Neural progenitor cell (in vitro differentiated cells): Measurements from ENCODE around the gene SRBD1.

Experiments
- EZH2 ChIP-seq: fragments of 200-600 bp; sonication (generic); IDR thresholded peaks from 2 replicates; pipeline ENCODE4 v1.6.1; 2017; ENCODE audit warnings: antibody characterized with exemption, mild to moderate bottlenecking, moderate library complexity
- TF ChIP-seq, protein P1 (sequence below): fragments of 200-600 bp; sonication (generic); IDR thresholded peaks from 2 replicates; pipeline ENCODE4 v1.5.1; 2017; ENCODE audit warnings: antibody characterized with exemption, mild to moderate bottlenecking

DNA sequence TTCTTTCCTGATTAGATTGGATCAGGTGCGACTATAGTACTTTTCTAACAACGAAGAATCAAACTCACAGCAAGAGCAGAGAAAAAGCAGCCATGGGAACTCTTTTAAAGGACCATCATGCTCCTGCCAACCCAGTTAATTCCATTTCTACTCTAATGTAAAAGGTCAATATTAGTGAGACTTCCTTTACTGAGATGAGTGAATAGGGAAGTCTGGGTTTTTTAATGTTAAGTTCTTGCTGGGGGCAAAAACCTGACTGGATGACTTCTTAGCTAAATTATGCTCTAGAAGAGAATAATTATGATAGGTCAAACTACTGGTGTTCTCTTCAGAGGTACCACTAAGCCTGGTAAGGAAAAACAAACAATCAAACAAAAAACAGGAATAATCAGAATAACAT, 8.4 kb downstream of the SRBD1 start:
- TF ChIP-seq EZH2, result no peak
- TF ChIP-seq, protein P1, sequence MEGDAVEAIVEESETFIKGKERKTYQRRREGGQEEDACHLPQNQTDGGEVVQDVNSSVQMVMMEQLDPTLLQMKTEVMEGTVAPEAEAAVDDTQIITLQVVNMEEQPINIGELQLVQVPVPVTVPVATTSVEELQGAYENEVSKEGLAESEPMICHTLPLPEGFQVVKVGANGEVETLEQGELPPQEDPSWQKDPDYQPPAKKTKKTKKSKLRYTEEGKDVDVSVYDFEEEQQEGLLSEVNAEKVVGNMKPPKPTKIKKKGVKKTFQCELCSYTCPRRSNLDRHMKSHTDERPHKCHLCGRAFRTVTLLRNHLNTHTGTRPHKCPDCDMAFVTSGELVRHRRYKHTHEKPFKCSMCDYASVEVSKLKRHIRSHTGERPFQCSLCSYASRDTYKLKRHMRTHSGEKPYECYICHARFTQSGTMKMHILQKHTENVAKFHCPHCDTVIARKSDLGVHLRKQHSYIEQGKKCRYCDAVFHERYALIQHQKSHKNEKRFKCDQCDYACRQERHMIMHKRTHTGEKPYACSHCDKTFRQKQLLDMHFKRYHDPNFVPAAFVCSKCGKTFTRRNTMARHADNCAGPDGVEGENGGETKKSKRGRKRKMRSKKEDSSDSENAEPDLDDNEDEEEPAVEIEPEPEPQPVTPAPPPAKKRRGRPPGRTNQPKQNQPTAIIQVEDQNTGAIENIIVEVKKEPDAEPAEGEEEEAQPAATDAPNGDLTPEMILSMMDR, result no peak
